ENCODE results near the gene MYRF. TPM values are rescaled to one million over a fixed set of nuclear protein-coding genes. Genes with fewer than 3 reads are reported as not detected.

Gene MYRF
- total and polyA plus RNA-seq, 2 donors (not counting 3 experiments of a cell fraction or from before 2014, with no cell fraction given) = 0.82 to 0.98 TPM

GRCh38 chr11:61782841-61783240, 30.4 kb downstream of the MYRF start:
- no peaks in the 10 kb centered on the region for H3K79me2 ChIP-seq (ENCODE audit: control insufficient read depth, insufficient read depth, low read length)
- no peaks in the 10 kb centered on the region for H4K20me1 ChIP-seq (replicated peaks; ENCODE audit: control insufficient read depth, extremely low read depth, insufficient read depth, low read length)
- DNase-seq (ENCODE audit: low read depth, low spot score) (no peak), FAIRE-seq (no peak)
- H2AFZ ChIP-seq (ENCODE audit: low read depth, low read length) = no peak overlapping the region
- H3K4me2 ChIP-seq (ENCODE audit: insufficient read depth, low read length) = no peak overlapping the region
- H3K9ac ChIP-seq (replicated peaks; ENCODE audit: extremely low read depth, insufficient read depth, low read length) = no peak overlapping the region
- BruUV-seq (replicated peaks) = no TSS peak
- ChIA-PET CTCF (interaction anchor here (1.2 to 1.5 kb wide), 2 partner anchors 11 to 14 kb away, joined by 3 to 5 read pairs; no protein-coding TSS in a partner anchor), POLR2A (no interaction called here)
- H3K4me1 ChIP-seq (ENCODE audit: control insufficient read depth, extremely low read depth, insufficient read depth, low read length) = no peaks in the 10 kb centered on the region
- dilution Hi-C loops (cut with MboI; ENCODE audit: extremely low pct_ligation_motif_present, low sequenced_read_pairs) = no loop called here
- TF ChIP-seq MAX (IDR thresholded peaks at IDR 0.05; ENCODE audit: insufficient read depth, insufficient read length) (no peak), EZH2 (IDR thresholded peaks at IDR 0.05; ENCODE audit: borderline replicate concordance, low read depth, low read length, severe bottlenecking) (no peak), MYC (IDR thresholded peaks at IDR 0.05; ENCODE audit: low read depth, low read length) (no peak), CTCF (IDR thresholded peaks at IDR 0.05; ENCODE audit: extremely low read depth in 1 of 2, insufficient read depth in 1 of 2, low read depth in 1 of 2, low read length in 2 of 2) (no peak), GATA2 (IDR thresholded peaks at IDR 0.05; ENCODE audit: insufficient read depth, insufficient read length, low read depth, low read length) (no peak), FOS (IDR thresholded peaks at IDR 0.05; ENCODE audit: borderline replicate concordance, insufficient read depth, low read length) (no peak), JUN (IDR thresholded peaks at IDR 0.05; ENCODE audit: borderline replicate concordance, insufficient read depth, insufficient read length, low read depth) (no peak), POLR2AphosphoS5 (IDR thresholded peaks at IDR 0.05; ENCODE audit: insufficient read depth, low read depth, low read length) (no peak), POLR2A (IDR thresholded peaks at IDR 0.05; ENCODE audit: low read depth, low read length) (no peak)
- intact Hi-C loops (cut with micrococcal nuclease) = no loop called here
- H3K27me3 ChIP-seq (ENCODE audit: control insufficient read depth in 2 of 2, insufficient read depth in 2 of 2, low read length in 2 of 2) = no peaks in the 10 kb centered on the region
- no peak overlapping the region for H3K4me3 ChIP-seq (replicated peaks in 1 of 3; ENCODE audit: insufficient read depth in 1 of 3, low read depth in 1 of 3, low read length in 3 of 3)
- no peak overlapping the region for H3K27ac ChIP-seq (ENCODE audit: insufficient read depth, low read depth, low read length)
- H3K36me3 ChIP-seq (ENCODE audit: control insufficient read depth in 2 of 2, extremely low read depth in 1 of 2, insufficient read depth in 2 of 2, low read length in 2 of 2) = peaks cover 0 to 28% of the 10 kb centered on the region in 2 experiments
- H3K9me1 ChIP-seq (replicated peaks; ENCODE audit: control insufficient read depth, extremely low read depth, insufficient read depth, low read length) = no peaks in the 10 kb centered on the region
- no peaks in the 10 kb centered on the region for H3K9me3 ChIP-seq (replicated peaks; ENCODE audit: control insufficient read depth, insufficient read depth, low read length)
